Stimulated activated CD8-positive, alpha-beta memory T cell treated with anti-CD3 and anti-CD28 coated beads, Interleukin-12 subunit alpha, Interleukin-12 subunit beta, amount 100 ng/mL, for 24 hours (primary cell): Measurements from ENCODE around the gene AP4M1.
"Not testable (repeated sequence)": the region's sequence is repeated elsewhere in the genome, so short reads cannot be mapped to it uniquely, and the experiment has no call there.

Experiments used
- DNase-seq: peaks from one replicate; pipeline ENCODE4 v3.0.0-alpha.2; 2020; ENCODE audit errors: extremely low read depth

Gene AP4M1

GRCh38 chr7:100107890-100108289 is 6.4 kb downstream of the AP4M1 start:
- DNase-seq, result no peak

- DNase-seq, result no peak
These were observed 8.2 kb downstream of the AP4M1 start for GRCh38 chr7:100109521-100110163.

GRCh38 chr7:100111156-100111555 is 9.7 kb downstream of the AP4M1 start:
- DNase-seq, result no peak

DNA sequence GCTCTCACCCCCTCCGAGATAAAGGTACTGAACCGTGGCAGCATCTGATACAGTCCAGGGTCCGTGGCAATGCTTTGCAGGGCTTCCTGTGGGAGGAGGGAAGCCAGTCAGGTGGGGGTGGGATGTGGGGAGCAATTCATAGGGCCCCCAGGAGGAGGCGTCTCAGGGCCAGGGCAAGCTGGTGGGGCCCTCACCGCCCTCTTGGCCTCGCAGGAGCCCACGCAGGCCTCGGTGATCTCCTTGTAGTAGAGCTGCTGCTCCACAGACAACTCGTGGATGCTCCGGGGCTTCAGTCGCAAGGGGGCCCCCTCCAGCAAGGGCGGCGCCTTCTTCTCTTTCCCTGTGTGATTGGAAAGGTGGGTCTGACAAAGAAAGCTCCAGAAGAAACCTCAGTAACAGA is 10.5 kb downstream of the AP4M1 start:
- DNase-seq, result no peak

GRCh38 chr7:100115026-100115425 is 13.6 kb downstream of the AP4M1 start:
- no peak for DNase-seq

DNA sequence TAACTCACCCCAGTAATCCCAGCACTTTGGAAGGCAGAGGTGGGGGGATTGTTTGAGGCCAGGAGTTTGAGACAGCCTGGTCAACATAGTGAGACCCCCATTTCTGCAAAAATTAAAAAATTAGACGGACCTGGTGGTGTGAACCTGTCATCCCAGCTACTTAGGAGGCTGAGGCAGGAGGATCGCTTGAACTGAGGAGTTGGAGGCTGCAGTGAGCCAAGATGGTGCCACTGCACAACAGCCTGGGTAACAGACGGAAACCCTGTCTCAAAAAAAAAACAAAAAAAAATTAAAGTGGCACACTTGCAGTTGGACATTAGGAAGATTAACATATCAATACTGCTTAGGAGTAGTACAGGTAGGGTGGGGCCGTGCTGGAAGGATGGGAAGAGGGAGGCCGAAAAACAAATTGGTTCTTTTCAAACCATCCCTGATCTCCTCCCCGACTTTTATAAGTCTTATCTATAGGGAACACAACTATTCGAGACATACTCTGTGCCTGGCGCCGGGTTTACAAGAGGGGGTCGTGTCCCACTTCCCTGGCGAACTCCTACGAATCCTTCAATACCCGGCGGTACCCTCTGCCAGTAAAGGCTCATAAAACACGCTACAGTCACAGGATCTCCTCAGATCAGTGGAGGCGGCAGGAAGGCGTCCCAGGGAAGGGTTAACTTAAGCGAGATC is 17.1 kb downstream of the AP4M1 start:
- DNase-seq, result no peak

GRCh38 chr7:100119072-100119969 is 17.9 kb downstream of the AP4M1 start, which contains the start of the genes CNPY4 and TAF6:
Gene CNPY4, plus strand, starts transcription at chr7:100119634. Its CDS starts 111 bp downstream, at chr7:100119745.
Gene TAF6, minus strand, starts transcription at chr7:100119358. Its CDS starts 5,149 bp downstream, at chr7:100114209.
- DNase-seq, result peak; percentile 89

DNA sequence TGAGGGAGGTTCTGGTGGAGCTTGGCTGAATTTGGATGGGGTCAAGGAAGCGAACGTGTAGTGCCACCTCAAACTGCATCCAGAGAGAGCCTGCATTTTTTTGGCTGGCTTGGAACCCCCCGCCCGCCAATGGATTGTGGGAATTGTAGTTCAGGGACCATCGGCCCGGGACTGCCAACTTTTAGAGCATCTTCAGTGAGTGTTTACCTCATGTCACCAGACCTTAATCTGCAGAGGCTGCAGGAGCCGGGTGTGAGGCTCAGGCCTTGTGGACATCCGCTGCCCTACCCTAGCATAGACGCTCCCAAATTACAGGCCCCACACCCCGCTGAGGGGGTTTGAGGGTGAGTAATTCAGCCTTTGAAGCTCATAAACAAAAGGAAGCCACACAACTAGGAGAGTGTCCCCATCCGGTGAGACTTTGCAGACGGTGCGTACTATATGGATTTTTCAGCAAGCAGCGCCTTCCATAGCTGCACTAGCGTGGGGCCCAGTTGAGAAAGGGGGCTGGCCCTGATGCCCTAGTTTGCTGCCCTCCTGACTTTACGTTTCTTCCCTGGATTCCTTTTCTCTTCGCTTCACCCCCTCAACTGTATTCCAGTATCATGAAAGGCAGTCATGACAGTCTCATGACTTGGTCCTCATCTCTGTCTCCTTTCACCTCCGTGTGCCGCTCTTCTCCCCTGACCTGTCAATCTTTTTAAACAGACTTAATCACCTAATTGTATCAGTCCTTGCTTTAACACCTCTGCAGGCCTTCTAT is 18.7 kb downstream of the AP4M1 start:
- peak; percentile 36 for DNase-seq

- DNase-seq, result no peak
These were observed 19.2 kb downstream of the AP4M1 start for GRCh38 chr7:100120733-100121036.

DNA sequence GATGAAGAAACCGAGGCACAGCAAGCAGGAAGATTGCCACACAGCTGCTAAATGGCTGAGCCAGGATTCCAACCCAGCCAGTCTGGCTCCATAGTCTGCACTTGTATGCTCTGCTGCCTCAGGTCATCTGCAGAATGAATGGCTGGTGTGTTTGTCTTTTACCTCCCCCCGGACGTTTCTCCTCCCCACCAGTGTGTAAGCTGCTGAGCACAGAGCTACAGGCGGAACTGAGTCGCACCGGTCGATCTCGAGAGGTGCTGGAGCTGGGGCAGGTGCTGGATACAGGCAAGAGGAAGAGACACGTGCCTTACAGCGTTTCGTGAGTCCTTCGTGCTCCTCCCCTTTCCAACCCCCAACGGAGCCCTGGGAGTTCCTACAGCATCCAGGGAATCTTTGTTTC is 20.6 kb downstream of the AP4M1 start:
- no peak for DNase-seq

GRCh38 chr7:100122568-100122967 is 21.1 kb downstream of the AP4M1 start:
- no peak for DNase-seq

GRCh38 chr7:100124301-100125230 is 23.1 kb downstream of the AP4M1 start:
- DNase-seq, result no peak

DNA sequence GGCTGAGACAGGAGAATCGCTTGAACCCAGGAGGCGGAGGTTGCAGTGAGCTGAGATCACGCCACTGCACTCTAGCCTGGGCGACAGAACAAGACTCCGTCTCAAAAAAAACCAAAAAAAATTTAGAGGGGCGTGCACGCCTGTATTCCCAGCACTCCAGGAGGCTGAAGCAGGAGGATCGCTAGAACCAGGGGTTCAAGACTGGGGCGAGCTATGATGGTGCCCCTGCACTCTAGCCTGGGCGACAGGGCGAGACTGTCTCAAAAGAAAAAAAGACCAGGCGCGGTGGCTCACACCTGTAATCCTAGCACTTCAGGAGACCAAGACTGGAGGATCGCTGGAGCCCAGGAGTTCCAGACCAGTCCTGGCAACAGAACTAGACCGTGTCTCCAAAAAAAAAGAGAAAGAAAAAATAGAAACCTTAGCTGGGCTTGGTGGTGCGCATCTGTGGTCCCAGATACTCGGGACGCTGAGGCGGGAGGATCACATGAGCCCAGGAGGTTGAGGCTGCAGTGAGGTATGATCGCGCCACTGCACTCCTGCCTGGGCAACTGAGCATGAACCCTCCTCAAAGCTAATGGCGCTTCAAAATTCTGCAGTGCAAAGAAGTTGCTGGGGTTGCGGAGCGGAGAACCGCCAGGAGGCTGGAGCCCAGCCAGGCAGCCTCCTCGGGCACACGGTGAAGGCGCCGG is 24.9 kb downstream of the AP4M1 start:
- no peak for DNase-seq

- DNase-seq, result peak; percentile 73
These were observed 25.8 kb downstream of the AP4M1 start, which contains the start of gene MBLAC1 for GRCh38 chr7:100126931-100127865. Gene MBLAC1, plus strand, starts transcription at chr7:100126967. Its CDS starts 429 bp downstream, at chr7:100127396.

DNA sequence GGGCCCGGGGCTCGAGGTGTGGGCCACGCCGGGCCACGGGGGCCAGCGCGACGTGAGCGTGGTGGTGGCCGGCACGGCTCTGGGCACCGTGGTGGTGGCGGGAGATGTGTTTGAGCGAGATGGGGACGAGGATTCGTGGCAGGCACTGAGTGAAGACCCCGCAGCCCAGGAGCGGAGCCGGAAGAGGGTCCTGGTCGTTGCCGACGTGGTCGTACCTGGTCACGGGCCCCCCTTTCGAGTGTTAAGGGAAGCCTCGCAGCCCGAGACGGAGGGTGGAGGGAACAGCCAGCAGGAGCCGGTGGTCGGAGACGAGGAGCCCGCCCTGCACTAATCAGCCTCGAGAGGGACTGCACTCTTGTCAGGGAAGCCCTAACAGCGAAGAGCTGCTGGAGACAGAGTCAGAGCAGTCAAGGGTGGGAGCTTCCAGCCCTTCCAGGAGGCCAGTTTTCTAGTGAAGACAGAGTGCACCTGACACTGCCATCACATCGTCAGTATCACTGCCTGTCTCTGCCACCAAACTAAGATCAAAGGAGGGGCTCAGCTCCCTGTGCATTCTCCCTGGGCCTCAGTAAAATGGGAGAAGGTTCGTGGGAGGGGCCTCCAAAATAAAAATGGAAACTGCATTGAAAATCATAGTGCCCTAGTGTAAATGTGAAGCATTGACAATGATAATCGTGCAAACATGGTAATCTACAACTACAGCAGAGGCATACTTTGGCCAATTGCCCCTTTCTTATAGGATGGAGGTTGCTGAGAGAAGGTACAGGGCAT is 26.6 kb downstream of the AP4M1 start:
- no peak for DNase-seq

DNA sequence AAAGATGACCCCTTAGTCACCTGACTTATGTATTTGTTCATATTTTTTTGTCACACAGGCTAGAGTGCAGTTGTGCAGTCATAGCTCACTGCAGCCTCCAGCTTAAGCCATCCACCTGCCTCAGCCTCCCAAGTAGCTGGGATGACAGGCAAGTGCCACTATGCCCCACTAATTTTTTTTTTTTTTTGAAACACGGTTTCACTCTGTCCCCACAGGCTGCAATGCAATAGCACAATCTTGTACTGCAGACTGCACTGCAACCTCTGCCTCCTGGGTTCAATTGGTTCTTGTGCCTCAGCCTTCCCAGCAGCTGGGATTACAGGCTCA is 27.2 kb downstream of the AP4M1 start:
- no peak for DNase-seq

GRCh38 chr7:100130220-100130607 is 28.8 kb downstream of the AP4M1 start:
- DNase-seq, result not testable (repeated sequence)
